Measurements from ENCODE around the gene RECQL5. TPM values are rescaled to one million over a fixed set of nuclear protein-coding genes. Genes with fewer than 3 reads are reported as not detected.
A peak's percentile ranks its signal among the peaks of the same experiment; 100 is the strongest.

The RECQL5 gene
- polyA plus RNA-seq, 1 donor (not counting 4 experiments of a cell fraction or from before 2014, with no cell fraction given): 11.9 TPM

DNA sequence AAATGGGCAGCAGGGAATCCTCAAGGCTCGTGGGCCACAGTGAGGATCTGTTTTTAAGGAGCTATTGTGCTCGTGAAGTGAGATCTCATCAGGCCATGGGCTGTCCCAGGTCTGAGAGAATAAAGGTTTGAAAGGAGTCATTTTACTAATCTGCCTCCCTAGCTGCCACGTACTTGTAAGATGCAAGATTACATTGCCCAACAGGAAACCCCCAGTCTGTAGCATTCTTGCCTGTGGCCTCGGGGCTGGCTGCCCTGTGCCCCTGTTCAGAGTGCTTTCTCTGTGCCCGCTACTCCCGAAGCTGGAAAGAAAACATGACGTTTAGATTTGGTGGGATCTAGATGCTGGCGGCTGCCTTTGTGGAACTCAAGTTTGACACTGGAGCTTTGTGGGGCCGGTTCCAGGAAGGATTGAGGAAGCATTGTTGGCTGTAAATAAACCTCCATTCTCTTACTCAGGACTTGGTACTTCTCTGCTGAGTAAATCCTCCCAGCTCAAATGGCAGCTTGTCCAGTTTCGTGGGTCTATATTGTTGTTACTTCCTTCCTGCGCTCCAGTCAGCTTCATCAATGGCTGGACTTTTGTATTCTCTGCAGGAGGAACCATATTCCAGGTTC is 21.4 kb upstream of the RECQL5 start:
- dilution Hi-C loops (cut with MboI; ENCODE audit: extremely low pct_ligation_motif_present, low sequenced_read_pairs): no loop called here
- peaks cover 38% of the 10 kb centered on the region for H3K79me2 ChIP-seq (ENCODE audit: control insufficient read depth, insufficient read depth, low read length)
- no peak overlapping the region for H2AFZ ChIP-seq (ENCODE audit: control insufficient read depth, low read length)
- H3K27ac ChIP-seq (ENCODE audit: control insufficient read depth, insufficient read depth, low read length): peak overlapping the region; percentile 99
- no peaks in the 10 kb centered on the region for H4K20me1 ChIP-seq (ENCODE audit: control insufficient read depth, extremely low read depth, insufficient read depth, low read length)
- no peak for DNase-seq (ENCODE audit: low read depth, low spot score)
- no peak for TF ChIP-seq EZH2 (IDR thresholded peaks at IDR 0.05; ENCODE audit: low read length)
- no peak for TF ChIP-seq CTCF (optimal IDR thresholded peaks at IDR 0.05 in 1 of 3, IDR thresholded peaks at IDR 0.05 in 1 of 3, conservative IDR thresholded peaks at IDR 0.05 in 1 of 3; ENCODE audit: extremely low read depth in 1 of 3, insufficient read depth in 2 of 3, low read length in 3 of 3)
- peak overlapping the region; percentile 73 for H3K4me2 ChIP-seq (ENCODE audit: control insufficient read depth, extremely low read depth, insufficient read depth, low read depth, low read length)
- H3K4me3 ChIP-seq (ENCODE audit: control insufficient read depth in 2 of 3, extremely low read depth in 1 of 3, insufficient read depth in 2 of 3, low read depth in 1 of 3, low read length in 3 of 3): peak overlapping the region in 2 of 3 experiments; percentile 40
- H3K9ac ChIP-seq (ENCODE audit: control insufficient read depth, extremely low read depth, insufficient read depth, low read length): peak overlapping the region; percentile 90
- H3K36me3 ChIP-seq (ENCODE audit: control insufficient read depth in 2 of 2, extremely low read depth in 1 of 2, insufficient read depth in 2 of 2, low read length in 2 of 2): peaks cover 6 to 26% of the 10 kb centered on the region in 2 experiments
- no peaks in the 10 kb centered on the region for H3K9me3 ChIP-seq (ENCODE audit: control insufficient read depth, low read depth, low read length)
- no peaks in the 10 kb centered on the region for H3K27me3 ChIP-seq (ENCODE audit: control insufficient read depth, extremely low read depth, insufficient read depth, low read length)
- peak; percentile 75 for FAIRE-seq
- H3K9me1 ChIP-seq (ENCODE audit: control insufficient read depth, extremely low read depth, insufficient read depth, low read length): no peaks in the 10 kb centered on the region
- H3K4me1 ChIP-seq (ENCODE audit: control insufficient read depth, extremely low read depth, insufficient read depth, low read length): peaks cover 99% of the 10 kb centered on the region

DNA sequence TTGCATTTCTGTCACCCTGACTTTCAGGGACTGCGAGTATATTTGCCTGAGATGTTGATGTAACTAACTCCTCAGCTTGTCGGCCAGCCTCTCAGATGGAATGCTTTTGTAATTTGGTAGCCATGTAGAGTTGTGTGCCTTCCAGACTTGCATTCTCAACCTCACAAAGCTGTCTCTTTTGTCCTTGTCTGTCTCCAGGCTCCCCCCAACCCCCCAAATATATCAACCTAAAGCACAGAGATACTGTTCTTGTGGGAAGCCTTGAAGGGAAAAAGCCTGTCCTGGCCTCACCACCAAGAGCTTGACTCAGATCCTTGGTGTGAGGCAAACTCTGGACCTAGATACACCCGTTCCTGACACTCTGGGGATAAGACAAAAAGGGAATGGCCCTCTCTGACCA is 18.5 kb upstream of the RECQL5 start:
- Histone ChIP-seq H2AFZ (ENCODE audit: control insufficient read depth, low read length) (no peak overlapping the region), H3K4me1 (ENCODE audit: control insufficient read depth, extremely low read depth, insufficient read depth, low read length) (peaks cover 87% of the 10 kb centered on the region), H3K36me3 (ENCODE audit: control insufficient read depth in 2 of 2, extremely low read depth in 1 of 2, insufficient read depth in 2 of 2, low read length in 2 of 2) (peaks cover 2 to 19% of the 10 kb centered on the region in 2 experiments), H3K9ac (ENCODE audit: control insufficient read depth, extremely low read depth, insufficient read depth, low read length) (peak overlapping the region; percentile 90), H3K4me3 (ENCODE audit: control insufficient read depth in 2 of 3, extremely low read depth in 1 of 3, insufficient read depth in 2 of 3, low read depth in 1 of 3, low read length in 3 of 3) (peak overlapping the region; percentile 18 to 63 (median 54)), H3K79me2 (ENCODE audit: control insufficient read depth, insufficient read depth, low read length) (peaks cover 41% of the 10 kb centered on the region), H3K9me1 (ENCODE audit: control insufficient read depth, extremely low read depth, insufficient read depth, low read length) (no peaks in the 10 kb centered on the region), H3K9me3 (ENCODE audit: control insufficient read depth, low read depth, low read length) (no peaks in the 10 kb centered on the region), H3K27me3 (ENCODE audit: control insufficient read depth, extremely low read depth, insufficient read depth, low read length) (no peaks in the 10 kb centered on the region), H4K20me1 (ENCODE audit: control insufficient read depth, extremely low read depth, insufficient read depth, low read length) (no peaks in the 10 kb centered on the region), H3K4me2 (ENCODE audit: control insufficient read depth, extremely low read depth, insufficient read depth, low read depth, low read length) (peak overlapping the region; percentile 85), H3K27ac (ENCODE audit: control insufficient read depth, insufficient read depth, low read length) (peak overlapping the region; percentile 99)
- dilution Hi-C loops (cut with MboI; ENCODE audit: extremely low pct_ligation_motif_present, low sequenced_read_pairs): no loop called here
- TF ChIP-seq CTCF (optimal IDR thresholded peaks at IDR 0.05 in 1 of 3, IDR thresholded peaks at IDR 0.05 in 1 of 3, conservative IDR thresholded peaks at IDR 0.05 in 1 of 3; ENCODE audit: extremely low read depth in 1 of 3, insufficient read depth in 2 of 3, low read length in 3 of 3) (no peak), EZH2 (IDR thresholded peaks at IDR 0.05; ENCODE audit: low read length) (no peak)
- DNase-seq (ENCODE audit: low read depth, low spot score): no peak
- no peak for FAIRE-seq
